IMR-90 (cell line): ENCODE data around the gene GRIA4.

Experiments used
- BHLHE40 ChIP-seq: fragments of 150-350 bp; IDR thresholded peaks from 2 replicates; pipeline ENCODE4 v1.6.1; 2016; ENCODE audit warnings: mild to moderate bottlenecking, low read depth, low read length
- CHD1 ChIP-seq: IDR thresholded peaks from 2 replicates; pipeline ENCODE4 v1.6.1; 2012; ENCODE audit warnings: low read depth, low read length, improper control_type of control experiment
- CTCF ChIP-seq: conservative IDR thresholded peaks from 2 replicates; pipeline ENCODE4 v1.5.1; 2012; ENCODE audit warnings: mild to moderate bottlenecking, low read depth, low read length, improper control_type of control experiment
- MAZ ChIP-seq: IDR thresholded peaks from 2 replicates; pipeline ENCODE4 v1.6.1; 2012; ENCODE audit warnings: low read depth, mild to moderate bottlenecking, low read length, improper control_type of control experiment, moderate library complexity, borderline replicate concordance
- MXI1 ChIP-seq: IDR thresholded peaks from 2 replicates; pipeline ENCODE4 v1.6.1; 2012; ENCODE audit warnings: low read depth, mild to moderate bottlenecking, low read length, moderate library complexity, borderline replicate concordance
- NFE2L2 ChIP-seq: fragments of 150-350 bp; IDR thresholded peaks from 2 replicates; pipeline ENCODE4 v1.6.1; 2016; ENCODE audit warnings: low read depth, mild to moderate bottlenecking, low read length
- POLR2A ChIP-seq: IDR thresholded peaks from 2 replicates; pipeline ENCODE4 v1.6.1; 2012; ENCODE audit warnings: mild to moderate bottlenecking, low read depth, low read length
- RFX5 ChIP-seq: IDR thresholded peaks from 2 replicates; pipeline ENCODE4 v1.8.0; 2012; ENCODE audit warnings: low read depth, mild to moderate bottlenecking, low read length, moderate library complexity
- TF ChIP-seq, protein P1 (sequence below): fragments of 150-350 bp; IDR thresholded peaks from 2 replicates; pipeline ENCODE4 v1.6.1; 2017; ENCODE audit warnings: mild to moderate bottlenecking, antibody characterized with exemption, low read length, low read depth

DNA sequence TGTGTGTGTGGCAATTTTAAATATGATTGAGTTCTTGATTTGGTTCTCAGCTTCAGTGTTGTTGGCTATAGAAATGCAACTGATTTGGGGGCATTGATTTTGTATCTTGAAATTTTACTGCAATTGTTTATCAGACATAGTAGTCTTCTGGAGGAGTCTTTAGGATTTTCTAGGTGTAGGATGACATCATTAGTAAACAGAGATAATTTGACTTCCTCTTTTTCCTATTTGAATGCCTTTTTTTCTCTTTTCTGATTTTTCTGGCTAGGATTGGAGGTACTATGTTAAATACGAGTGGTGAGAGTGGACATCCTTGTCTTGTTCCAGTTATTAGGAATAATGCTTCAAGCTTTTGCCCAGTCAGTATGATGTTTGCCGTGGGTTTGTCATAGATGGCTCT lies 287.3 kb downstream of the GRIA4 start:
- TF ChIP-seq CTCF, result no peak
- no peak for TF ChIP-seq POLR2A
- TF ChIP-seq MXI1, result no peak
- TF ChIP-seq CHD1, result no peak
- no peak for TF ChIP-seq RFX5
- TF ChIP-seq, protein P1, sequence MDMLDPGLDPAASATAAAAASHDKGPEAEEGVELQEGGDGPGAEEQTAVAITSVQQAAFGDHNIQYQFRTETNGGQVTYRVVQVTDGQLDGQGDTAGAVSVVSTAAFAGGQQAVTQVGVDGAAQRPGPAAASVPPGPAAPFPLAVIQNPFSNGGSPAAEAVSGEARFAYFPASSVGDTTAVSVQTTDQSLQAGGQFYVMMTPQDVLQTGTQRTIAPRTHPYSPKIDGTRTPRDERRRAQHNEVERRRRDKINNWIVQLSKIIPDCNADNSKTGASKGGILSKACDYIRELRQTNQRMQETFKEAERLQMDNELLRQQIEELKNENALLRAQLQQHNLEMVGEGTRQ, result no peak
- TF ChIP-seq BHLHE40, result no peak
- no peak for TF ChIP-seq NFE2L2
- TF ChIP-seq MAZ, result no peak
